HEK293 (cell line): Measurements from ENCODE around the gene CNGA2.

Experiments used
- CTCF ChIP-seq: fragments of 450-650 bp; formaldehyde crosslinking; IDR thresholded peaks from 2 replicates; pipeline ENCODE4 v1.5.1; 2016; ENCODE audit warnings: missing biosample characterization, missing genetic modification characterization
- PATZ1 ChIP-seq: fragments of 450-650 bp; formaldehyde crosslinking; IDR thresholded peaks from 2 replicates; pipeline ENCODE4 v1.5.1; 2016; ENCODE audit warnings: missing biosample characterization, missing genetic modification characterization
- REST ChIP-seq: fragments of 450-650 bp; formaldehyde crosslinking; IDR thresholded peaks from 2 replicates; pipeline ENCODE4 v1.5.1; 2016; ENCODE audit warnings: missing biosample characterization, missing genetic modification characterization
- YY1 ChIP-seq: fragments of 450-650 bp; formaldehyde crosslinking; IDR thresholded peaks from 2 replicates; pipeline ENCODE4 v1.5.1; 2018; ENCODE audit warnings: missing biosample characterization, missing genetic modification characterization
- ZFP37 ChIP-seq: fragments of 450-650 bp; formaldehyde crosslinking; IDR thresholded peaks from 2 replicates; pipeline ENCODE4 v1.5.1; 2016; ENCODE audit warnings: missing biosample characterization, missing genetic modification characterization
- ZNF133 ChIP-seq: fragments of 450-650 bp; formaldehyde crosslinking; IDR thresholded peaks from 2 replicates; pipeline ENCODE4 v1.5.1; 2016; ENCODE audit warnings: missing biosample characterization, missing genetic modification characterization
- ZNF157 ChIP-seq: fragments of 450-650 bp; formaldehyde crosslinking; IDR thresholded peaks from 2 replicates; pipeline ENCODE4 v1.5.1; 2016; ENCODE audit warnings: missing biosample characterization, missing genetic modification characterization
- ZNF23 ChIP-seq: fragments of 450-650 bp; formaldehyde crosslinking; IDR thresholded peaks from 2 replicates; pipeline ENCODE4 v1.5.1; 2016; ENCODE audit warnings: missing biosample characterization, missing genetic modification characterization, borderline replicate concordance
- ZNF274 ChIP-seq, 2 experiments: fragments of 200-500 bp in 1 of 2; fragments of 450-650 bp in 1 of 2; sonication (Bioruptor generic) in 1 of 2; formaldehyde crosslinking in 1 of 2; IDR thresholded peaks; 2 replicates each; pipeline versions ENCODE4 v1.5.1 to v1.6.1; 2014 to 2016; ENCODE audit warnings: borderline replicate concordance in 1 of 2, inconsistent platforms in 1 of 2, low read length in 1 of 2, missing biosample characterization in 1 of 2, missing genetic modification characterization in 1 of 2
- ZNF311 ChIP-seq: fragments of 450-650 bp; formaldehyde crosslinking; IDR thresholded peaks from 2 replicates; pipeline ENCODE4 v1.5.1; 2017; ENCODE audit warnings: missing biosample characterization, missing genetic modification characterization, borderline replicate concordance
- ZNF513 ChIP-seq: fragments of 450-650 bp; IDR thresholded peaks from 2 replicates; pipeline ENCODE4 v1.5.1; 2018; ENCODE audit warnings: missing biosample characterization, missing genetic modification characterization
- ZNF548 ChIP-seq: fragments of 450-650 bp; formaldehyde crosslinking; IDR thresholded peaks from 2 replicates; pipeline ENCODE4 v1.5.1; 2016; ENCODE audit warnings: missing biosample characterization, missing genetic modification characterization
- ZNF580 ChIP-seq: fragments of 450-650 bp; formaldehyde crosslinking; IDR thresholded peaks from 2 replicates; pipeline ENCODE4 v1.5.1; 2016; ENCODE audit warnings: missing biosample characterization, missing genetic modification characterization

- TF ChIP-seq REST (tag by site-specific recombination) (no peak), ZNF580 (tag by site-specific recombination) (no peak), CTCF (tag by site-specific recombination) (no peak), ZNF274 (IDR thresholded peaks at IDR 0.05; ENCODE audit: low read length) (no peak), ZNF274 (tag by site-specific recombination; IDR thresholded peaks at IDR 0.05; ENCODE audit: borderline replicate concordance) (no peak), ZNF157 (tag by site-specific recombination) (no peak), YY1 (tag by site-specific recombination) (no peak), ZNF513 (tag by site-specific recombination) (no peak), ZFP37 (tag by site-specific recombination) (no peak), ZNF311 (tag by site-specific recombination) (no peak), PATZ1 (tag by site-specific recombination) (no peak), ZNF548 (tag by site-specific recombination) (no peak), ZNF23 (tag by site-specific recombination) (no peak), ZNF133 (tag by site-specific recombination) (no peak)
These were observed 19.5 kb downstream of the CNGA2 start for GRCh38 chrX:151754047-151754429.
